ENCODE results near the gene CHRNB1. TPM values are rescaled to one million over a fixed set of nuclear protein-coding genes. Genes with fewer than 3 reads are reported as not detected.

The CHRNB1 gene, protein sequence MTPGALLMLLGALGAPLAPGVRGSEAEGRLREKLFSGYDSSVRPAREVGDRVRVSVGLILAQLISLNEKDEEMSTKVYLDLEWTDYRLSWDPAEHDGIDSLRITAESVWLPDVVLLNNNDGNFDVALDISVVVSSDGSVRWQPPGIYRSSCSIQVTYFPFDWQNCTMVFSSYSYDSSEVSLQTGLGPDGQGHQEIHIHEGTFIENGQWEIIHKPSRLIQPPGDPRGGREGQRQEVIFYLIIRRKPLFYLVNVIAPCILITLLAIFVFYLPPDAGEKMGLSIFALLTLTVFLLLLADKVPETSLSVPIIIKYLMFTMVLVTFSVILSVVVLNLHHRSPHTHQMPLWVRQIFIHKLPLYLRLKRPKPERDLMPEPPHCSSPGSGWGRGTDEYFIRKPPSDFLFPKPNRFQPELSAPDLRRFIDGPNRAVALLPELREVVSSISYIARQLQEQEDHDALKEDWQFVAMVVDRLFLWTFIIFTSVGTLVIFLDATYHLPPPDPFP
- total RNA-seq (2022), result 1.7 and 2.6 TPM in 2 replicates
- Bru-seq, nascent RNA, result percentile 26 among the genes with signal in this experiment
- BruChase-seq, experiment 1, labeled RNA remaining after a 2-hour chase, result percentile 33 among the genes with signal in this experiment
- BruChase-seq, experiment 2, labeled RNA remaining after a 6-hour chase, result percentile 24 among the genes with signal in this experiment
- long read RNA-seq, partial matches to known transcripts, result 0 of 1 reads
- long read RNA-seq, other reads (novel, unspliced or antisense), result 0 of 1 reads

DNA sequence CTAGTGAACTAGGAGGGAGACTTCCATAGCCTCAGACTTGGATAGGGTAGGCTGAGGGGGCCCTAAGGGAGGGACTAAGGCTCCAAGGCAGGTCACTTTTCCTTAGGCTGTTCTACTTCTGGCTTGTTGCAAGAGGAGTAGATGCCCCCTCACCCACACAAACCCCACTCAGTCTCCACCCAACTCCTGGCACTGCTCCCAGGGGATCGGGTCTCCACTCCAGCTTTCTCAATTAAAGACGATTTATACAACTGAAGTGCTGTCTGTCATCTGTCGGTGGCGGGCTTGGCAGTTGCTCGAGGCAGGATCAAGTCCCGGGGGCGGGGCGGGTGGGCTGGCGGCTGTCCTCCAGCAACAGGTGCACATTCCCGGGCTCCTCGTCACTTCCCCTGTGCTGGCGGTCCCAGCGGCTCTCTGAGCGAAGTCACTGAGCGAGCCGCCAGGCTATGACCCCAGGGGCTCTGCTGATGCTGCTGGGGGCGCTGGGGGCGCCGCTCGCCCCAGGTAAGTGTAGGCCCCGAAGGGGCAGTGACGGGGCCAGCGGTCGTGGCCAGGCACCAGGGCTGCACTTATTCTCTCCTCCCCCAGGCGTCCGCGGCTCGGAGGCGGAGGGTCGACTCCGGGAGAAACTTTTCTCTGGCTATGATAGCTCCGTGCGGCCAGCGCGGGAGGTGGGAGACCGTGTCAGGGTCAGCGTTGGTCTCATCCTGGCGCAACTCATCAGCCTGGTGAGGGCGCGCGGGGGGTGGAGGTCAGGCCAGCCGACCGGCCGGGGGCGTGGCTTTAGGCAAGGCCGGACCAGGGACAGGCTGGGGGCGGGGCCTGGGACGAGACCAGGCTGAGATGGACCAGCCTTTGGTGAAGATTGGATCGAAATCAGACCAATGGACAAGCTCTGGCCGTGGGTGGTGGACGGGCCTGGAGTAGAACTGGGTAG, at the start of gene CHRNB1:
TSS of gene CHRNB1 (plus strand) at position 380 of the 937 bp plus-strand sequence. CDS start at position 447, 67 bp downstream.
- H3K4me3 ChIP-seq (ENCODE audit: low read depth, low read length), result no peak within 1 kb of the TSS
- H3K27me3 ChIP-seq (replicated peaks; ENCODE audit: control insufficient read depth, insufficient read depth, low read length), result no peaks in the 10 kb centered on the region
- POLR2A ChIA-PET, result no interaction called here
- TF ChIP-seq, protein P1, sequence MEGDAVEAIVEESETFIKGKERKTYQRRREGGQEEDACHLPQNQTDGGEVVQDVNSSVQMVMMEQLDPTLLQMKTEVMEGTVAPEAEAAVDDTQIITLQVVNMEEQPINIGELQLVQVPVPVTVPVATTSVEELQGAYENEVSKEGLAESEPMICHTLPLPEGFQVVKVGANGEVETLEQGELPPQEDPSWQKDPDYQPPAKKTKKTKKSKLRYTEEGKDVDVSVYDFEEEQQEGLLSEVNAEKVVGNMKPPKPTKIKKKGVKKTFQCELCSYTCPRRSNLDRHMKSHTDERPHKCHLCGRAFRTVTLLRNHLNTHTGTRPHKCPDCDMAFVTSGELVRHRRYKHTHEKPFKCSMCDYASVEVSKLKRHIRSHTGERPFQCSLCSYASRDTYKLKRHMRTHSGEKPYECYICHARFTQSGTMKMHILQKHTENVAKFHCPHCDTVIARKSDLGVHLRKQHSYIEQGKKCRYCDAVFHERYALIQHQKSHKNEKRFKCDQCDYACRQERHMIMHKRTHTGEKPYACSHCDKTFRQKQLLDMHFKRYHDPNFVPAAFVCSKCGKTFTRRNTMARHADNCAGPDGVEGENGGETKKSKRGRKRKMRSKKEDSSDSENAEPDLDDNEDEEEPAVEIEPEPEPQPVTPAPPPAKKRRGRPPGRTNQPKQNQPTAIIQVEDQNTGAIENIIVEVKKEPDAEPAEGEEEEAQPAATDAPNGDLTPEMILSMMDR (IDR thresholded peaks at IDR 0.05; ENCODE audit: insufficient read depth in 1 of 2, low read depth in 1 of 2, low read length in 1 of 2, severe bottlenecking in 1 of 2, unreplicated experiment in 1 of 2), result no peak
- H3K9me3 ChIP-seq, result no peaks in the 10 kb centered on the region
- no peaks in the 10 kb centered on the region for H3K36me3 ChIP-seq (ENCODE audit: control insufficient read depth, insufficient read depth, low read length)
- intact Hi-C loops (cut with micrococcal nuclease; ENCODE audit: unreplicated experiment), result no loop called here
- H3K36me3 Mint-ChIP-seq (ENCODE audit: insufficient read depth, unreplicated experiment), result no peaks in the 10 kb centered on the region
- H3K27me3 Mint-ChIP-seq (ENCODE audit: insufficient read depth, unreplicated experiment), result peaks cover 3% of the 10 kb centered on the region
- H3K4me1 Mint-ChIP-seq (ENCODE audit: low read depth, unreplicated experiment), result no peaks in the 10 kb centered on the region
- CTCF ChIA-PET, result no interaction called here
- H3K27ac Mint-ChIP-seq (ENCODE audit: unreplicated experiment), result no peak within 1 kb of the TSS
- BruUV-seq (replicated peaks), result no TSS peak
- H3K4me1 ChIP-seq, result no peaks in the 10 kb centered on the region
- peak within 1 kb of the TSS; percentile 67 for H3K4me3 Mint-ChIP-seq (ENCODE audit: unreplicated experiment)
- peak in 1 of 2 experiments; percentile 36 for DNase-seq
- H3K9me3 Mint-ChIP-seq (ENCODE audit: unreplicated experiment), result no peaks in the 10 kb centered on the region

DNA sequence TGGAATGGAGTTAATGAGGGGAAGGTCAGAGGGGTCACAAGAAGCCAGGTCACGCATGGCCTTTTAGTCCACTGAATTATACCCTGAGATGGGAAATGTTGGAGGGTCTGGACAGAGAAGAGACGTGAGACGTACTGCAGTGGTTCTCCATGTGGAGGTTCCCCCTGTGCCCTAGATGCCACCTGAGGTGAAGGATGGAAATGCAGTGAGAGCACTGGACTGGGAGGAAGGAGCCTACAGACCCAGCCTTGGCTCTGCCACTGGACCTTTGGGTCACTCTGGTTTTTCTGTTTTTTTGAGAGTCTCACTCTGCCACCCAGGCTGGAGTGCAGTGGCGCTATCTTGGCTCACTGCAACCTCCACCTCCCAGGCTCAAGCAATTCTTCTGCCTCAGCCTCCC, 48.7 kb upstream of the CHRNB1 start:
- H3K9me3 ChIP-seq, result no peaks in the 10 kb centered on the region
- peaks cover 3% of the 10 kb centered on the region; the same call in 1 of the 2 replicates for H3K4me1 ChIP-seq
- intact Hi-C loops (cut with micrococcal nuclease; ENCODE audit: unreplicated experiment), result no loop called here
- no peaks in the 10 kb centered on the region for H3K27me3 Mint-ChIP-seq (ENCODE audit: insufficient read depth, unreplicated experiment)
- no peaks in the 10 kb centered on the region for H3K27me3 ChIP-seq (replicated peaks; ENCODE audit: control insufficient read depth, insufficient read depth, low read length)
- no peak overlapping the region for H3K4me3 Mint-ChIP-seq (ENCODE audit: unreplicated experiment)
- DNase-seq, result no peak
- TF ChIP-seq, protein P1 (IDR thresholded peaks at IDR 0.05; ENCODE audit: insufficient read depth in 1 of 2, low read depth in 1 of 2, low read length in 1 of 2, severe bottlenecking in 1 of 2, unreplicated experiment in 1 of 2), result no peak
- no TSS peak for BruUV-seq (replicated peaks)
- H3K27ac Mint-ChIP-seq (ENCODE audit: unreplicated experiment), result peak overlapping the region; percentile 78
- no peaks in the 10 kb centered on the region for H3K36me3 Mint-ChIP-seq (ENCODE audit: insufficient read depth, unreplicated experiment)
- POLR2A ChIA-PET, result no interaction called here
- H3K9me3 Mint-ChIP-seq (ENCODE audit: unreplicated experiment), result no peaks in the 10 kb centered on the region
- no peaks in the 10 kb centered on the region for H3K36me3 ChIP-seq (ENCODE audit: control insufficient read depth, insufficient read depth, low read length)
- no peaks in the 10 kb centered on the region for H3K4me1 Mint-ChIP-seq (ENCODE audit: low read depth, unreplicated experiment)
- CTCF ChIA-PET, result no interaction called here
- H3K4me3 ChIP-seq (ENCODE audit: low read depth, low read length), result no peak overlapping the region

DNA sequence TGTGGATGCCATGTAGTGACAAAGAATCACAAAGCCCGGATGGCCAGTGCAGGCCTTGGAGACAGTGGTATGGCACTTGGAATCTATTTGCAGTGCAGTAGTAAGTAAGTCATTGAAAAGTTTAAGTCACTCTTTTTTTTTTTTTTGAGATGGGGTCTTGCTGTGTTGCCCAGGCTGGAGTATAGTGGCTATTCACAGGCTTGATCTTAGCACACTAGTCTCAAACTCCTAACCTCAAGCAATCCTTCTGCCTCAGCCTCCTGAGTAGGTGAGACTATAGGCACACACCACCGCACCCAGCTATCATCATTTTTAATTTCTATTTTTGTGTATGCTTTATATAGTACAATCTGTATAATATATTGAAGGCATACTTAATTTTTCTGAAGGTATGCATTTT, 46.2 kb upstream of the CHRNB1 start:
- Histone ChIP-seq H3K4me1 (peaks cover 3% of the 10 kb centered on the region; the same call in 1 of the 2 replicates), H3K9me3 (no peaks in the 10 kb centered on the region), H3K4me3 (ENCODE audit: low read depth, low read length) (no peak overlapping the region), H3K36me3 (ENCODE audit: control insufficient read depth, insufficient read depth, low read length) (no peaks in the 10 kb centered on the region), H3K27me3 (replicated peaks; ENCODE audit: control insufficient read depth, insufficient read depth, low read length) (no peaks in the 10 kb centered on the region)
- no TSS peak for BruUV-seq (replicated peaks)
- no peak for DNase-seq
- no peak overlapping the region for H3K4me3 Mint-ChIP-seq (ENCODE audit: unreplicated experiment)
- intact Hi-C loops (cut with micrococcal nuclease; ENCODE audit: unreplicated experiment), result no loop called here
- H3K4me1 Mint-ChIP-seq (ENCODE audit: low read depth, unreplicated experiment), result no peaks in the 10 kb centered on the region
- CTCF ChIA-PET, result no interaction called here
- H3K27me3 Mint-ChIP-seq (ENCODE audit: insufficient read depth, unreplicated experiment), result no peaks in the 10 kb centered on the region
- H3K36me3 Mint-ChIP-seq (ENCODE audit: insufficient read depth, unreplicated experiment), result no peaks in the 10 kb centered on the region
- POLR2A ChIA-PET, result interaction anchor here (0.6 to 0.7 kb wide), 3 partner anchors 9 to 48 kb away, joined by 3 to 5 read pairs (median 4); partner anchors contain the start of gene TMEM102
- H3K27ac Mint-ChIP-seq (ENCODE audit: unreplicated experiment), result no peak overlapping the region
- TF ChIP-seq, protein P1 (IDR thresholded peaks at IDR 0.05; ENCODE audit: insufficient read depth in 1 of 2, low read depth in 1 of 2, low read length in 1 of 2, severe bottlenecking in 1 of 2, unreplicated experiment in 1 of 2), result no peak
- H3K9me3 Mint-ChIP-seq (ENCODE audit: unreplicated experiment), result no peaks in the 10 kb centered on the region

Data from Caco-2 (cell line).